ENCODE results near the gene APOBEC3B. TPM values are rescaled to one million over a fixed set of nuclear protein-coding genes. Genes with fewer than 3 reads are reported as not detected.
A peak's percentile ranks its signal among the peaks of the same experiment; 100 is the strongest.
"Not testable (repeated sequence)": the region's sequence is repeated elsewhere in the genome, so short reads cannot be mapped to it uniquely, and the experiment has no call there.

APOBEC3B gene
- total RNA-seq, 1 donor from 2014 or later, result 17.9 TPM

GRCh38 chr22:38954414-38955043 is 27.6 kb upstream of the APOBEC3B start:
- Mint-ChIP-seq H3K27ac (peak overlapping the region; percentile 98), H3K36me3 (ENCODE audit: low read depth) (no peaks in the 10 kb centered on the region), H3K4me1 (ENCODE audit: low read depth) (peaks cover 73% of the 10 kb centered on the region), H3K9me3 (no peaks in the 10 kb centered on the region), H3K4me3 (peak overlapping the region; percentile 47), H3K27me3 (ENCODE audit: insufficient read depth) (peaks cover 5% of the 10 kb centered on the region)
- DNase-seq (ENCODE audit: low spot score), result no peak
- intact Hi-C loops (cut with micrococcal nuclease), result loop anchor here (1.0 to 2.0 kb wide), 5 partner anchors 13 to 250 kb away; partner anchors contain the start of genes APOBEC3B and GTPBP1

GRCh38 chr22:38955250-38955905 is 26.8 kb upstream of the APOBEC3B start:
- Mint-ChIP-seq H3K4me3 (no peak overlapping the region), H3K36me3 (ENCODE audit: low read depth) (no peaks in the 10 kb centered on the region), H3K9me3 (no peaks in the 10 kb centered on the region), H3K27ac (peak overlapping the region; percentile 98), H3K4me1 (ENCODE audit: low read depth) (peaks cover 77% of the 10 kb centered on the region), H3K27me3 (ENCODE audit: insufficient read depth) (peaks cover 5% of the 10 kb centered on the region)
- intact Hi-C loops (cut with micrococcal nuclease), result loop anchor here (2.0 kb wide), 1 partner anchor 251 kb away; the partner anchor contains the start of gene GTPBP1
- no peak for DNase-seq (ENCODE audit: low spot score)

GRCh38 chr22:38955926-38956325 is 26.2 kb upstream of the APOBEC3B start:
- H3K27ac Mint-ChIP-seq, result peak overlapping the region; percentile 98
- intact Hi-C loops (cut with micrococcal nuclease), result loop anchor here (2.0 kb wide), 1 partner anchor 251 kb away; the partner anchor contains the start of gene GTPBP1
- peaks cover 76% of the 10 kb centered on the region for H3K4me1 Mint-ChIP-seq (ENCODE audit: low read depth)
- peaks cover 5% of the 10 kb centered on the region for H3K27me3 Mint-ChIP-seq (ENCODE audit: insufficient read depth)
- no peak for DNase-seq (ENCODE audit: low spot score)
- H3K36me3 Mint-ChIP-seq (ENCODE audit: low read depth), result no peaks in the 10 kb centered on the region
- H3K4me3 Mint-ChIP-seq, result no peak overlapping the region
- no peaks in the 10 kb centered on the region for H3K9me3 Mint-ChIP-seq

- Mint-ChIP-seq H3K4me3 (no peak overlapping the region), H3K4me1 (ENCODE audit: low read depth) (peaks cover 70% of the 10 kb centered on the region)
Observed at GRCh38 chr22:38956551-38956950, 25.6 kb upstream of the APOBEC3B start.

GRCh38 chr22:38957046-38957770 is 24.9 kb upstream of the APOBEC3B start, which contains the start of gene APOBEC3A:
APOBEC3A (plus strand) TSS chr22:38957609; CDS start chr22:38957692, 83 bp downstream.
- Mint-ChIP-seq H3K27me3 (ENCODE audit: insufficient read depth) (peaks cover 6% of the 10 kb centered on the region), H3K36me3 (ENCODE audit: low read depth) (no peaks in the 10 kb centered on the region), H3K4me3 (no peak within 1 kb of the TSS), H3K4me1 (ENCODE audit: low read depth) (peaks cover 63% of the 10 kb centered on the region), H3K9me3 (no peaks in the 10 kb centered on the region), H3K27ac (no peak within 1 kb of the TSS)
- intact Hi-C loops (cut with micrococcal nuclease), result no loop called here
- DNase-seq (ENCODE audit: low spot score), result no peak

More at GRCh38 chr22:38956551-38956950, 25.6 kb upstream of the APOBEC3B start:
- no peak for DNase-seq (ENCODE audit: low spot score)
- intact Hi-C loops (cut with micrococcal nuclease), result no loop called here
- H3K27ac Mint-ChIP-seq, result no peak overlapping the region
- H3K9me3 Mint-ChIP-seq, result no peaks in the 10 kb centered on the region
- H3K27me3 Mint-ChIP-seq (ENCODE audit: insufficient read depth), result peaks cover 5% of the 10 kb centered on the region
- H3K36me3 Mint-ChIP-seq (ENCODE audit: low read depth), result no peaks in the 10 kb centered on the region

- intact Hi-C loops (cut with micrococcal nuclease), result no loop called here
- DNase-seq (ENCODE audit: low spot score), result no peak
- Mint-ChIP-seq H3K4me3 (no peak overlapping the region), H3K9me3 (no peaks in the 10 kb centered on the region), H3K36me3 (ENCODE audit: low read depth) (no peaks in the 10 kb centered on the region), H3K27me3 (ENCODE audit: insufficient read depth) (peaks cover 7% of the 10 kb centered on the region), H3K4me1 (ENCODE audit: low read depth) (peaks cover 55% of the 10 kb centered on the region), H3K27ac (no peak overlapping the region)
Observed at GRCh38 chr22:38957808-38958650, 24.1 kb upstream of the APOBEC3B start.

- intact Hi-C loops (cut with micrococcal nuclease); H3K4me3 Mint-ChIP-seq; DNase-seq (ENCODE audit: low spot score); H3K9me3 Mint-ChIP-seq; H3K36me3 Mint-ChIP-seq (ENCODE audit: low read depth); H3K27ac Mint-ChIP-seq; H3K27me3 Mint-ChIP-seq (ENCODE audit: insufficient read depth): not testable (repeated sequence)
- H3K4me1 Mint-ChIP-seq (ENCODE audit: low read depth), result peaks cover 52% of the 10 kb centered on the region
Observed at GRCh38 chr22:38958651-38958943, 23.6 kb upstream of the APOBEC3B start.

GRCh38 chr22:38959590-38959989 is 22.6 kb upstream of the APOBEC3B start:
- Mint-ChIP-seq H3K4me3 (no peak overlapping the region), H3K27ac (no peak overlapping the region), H3K9me3 (no peaks in the 10 kb centered on the region), H3K4me1 (ENCODE audit: low read depth) (peaks cover 47% of the 10 kb centered on the region), H3K36me3 (ENCODE audit: low read depth) (no peaks in the 10 kb centered on the region), H3K27me3 (ENCODE audit: insufficient read depth) (peaks cover 8% of the 10 kb centered on the region)
- intact Hi-C loops (cut with micrococcal nuclease), result no loop called here
- DNase-seq (ENCODE audit: low spot score), result no peak

GRCh38 chr22:38960673-38961072 is 21.5 kb upstream of the APOBEC3B start:
- H3K9me3 Mint-ChIP-seq; DNase-seq (ENCODE audit: low spot score); H3K27me3 Mint-ChIP-seq (ENCODE audit: insufficient read depth); H3K4me3 Mint-ChIP-seq; intact Hi-C loops (cut with micrococcal nuclease); H3K36me3 Mint-ChIP-seq (ENCODE audit: low read depth); H3K27ac Mint-ChIP-seq: not testable (repeated sequence)
- H3K4me1 Mint-ChIP-seq (ENCODE audit: low read depth), result peaks cover 36% of the 10 kb centered on the region

- DNase-seq (ENCODE audit: low spot score); intact Hi-C loops (cut with micrococcal nuclease); H3K36me3 Mint-ChIP-seq (ENCODE audit: low read depth); H3K4me3 Mint-ChIP-seq; H3K9me3 Mint-ChIP-seq; H3K27ac Mint-ChIP-seq; H3K27me3 Mint-ChIP-seq (ENCODE audit: insufficient read depth): not testable (repeated sequence)
- peaks cover 27% of the 10 kb centered on the region for H3K4me1 Mint-ChIP-seq (ENCODE audit: low read depth)
Observed at GRCh38 chr22:38963291-38963738, 18.8 kb upstream of the APOBEC3B start.

GRCh38 chr22:38963872-38964271 is 18.3 kb upstream of the APOBEC3B start:
- peaks cover 3% of the 10 kb centered on the region for H3K27me3 Mint-ChIP-seq (ENCODE audit: insufficient read depth)
- peaks cover 24% of the 10 kb centered on the region for H3K4me1 Mint-ChIP-seq (ENCODE audit: low read depth)
- peak overlapping the region; percentile 0 for H3K27ac Mint-ChIP-seq
- no peak overlapping the region for H3K4me3 Mint-ChIP-seq
- no peaks in the 10 kb centered on the region for H3K9me3 Mint-ChIP-seq
- intact Hi-C loops (cut with micrococcal nuclease), result no loop called here
- no peak for DNase-seq (ENCODE audit: low spot score)
- no peaks in the 10 kb centered on the region for H3K36me3 Mint-ChIP-seq (ENCODE audit: low read depth)

- intact Hi-C loops (cut with micrococcal nuclease), result no loop called here
- Mint-ChIP-seq H3K27ac (no peak overlapping the region), H3K4me1 (ENCODE audit: low read depth) (peaks cover 22% of the 10 kb centered on the region)
Observed at GRCh38 chr22:38964306-38964705, 17.8 kb upstream of the APOBEC3B start.

More at GRCh38 chr22:38964306-38964705, 17.8 kb upstream of the APOBEC3B start:
- DNase-seq (ENCODE audit: low spot score), result no peak
- H3K9me3 Mint-ChIP-seq, result no peaks in the 10 kb centered on the region
- H3K27me3 Mint-ChIP-seq (ENCODE audit: insufficient read depth), result peaks cover 5% of the 10 kb centered on the region
- no peak overlapping the region for H3K4me3 Mint-ChIP-seq
- no peaks in the 10 kb centered on the region for H3K36me3 Mint-ChIP-seq (ENCODE audit: low read depth)

Measured in activated T-helper 1 cell treated with anti-CD3 and anti-CD28 coated beads, Interleukin-12 subunit alpha, Interleukin-12 subunit beta, Interleukin-2, Interleukin-4 antibody, amounts not matched to agents 30 ng/mL and 10 ng/mL and 1 ng/mL, durations not matched to agents 14 hours and 24 hours and 36 hours (primary cell).